ENCODE results near the gene RAB8B.
"Not testable (repeated sequence)": the region's sequence is repeated elsewhere in the genome, so short reads cannot be mapped to it uniquely, and the experiment has no call there.

The RAB8B gene

GRCh38 chr15:63186065-63186464 lies 3.3 kb upstream of the RAB8B start:
- peak; percentile 76 for DNase-seq

- no peak for DNase-seq
Measured at GRCh38 chr15:63187589-63188226, 1.7 kb upstream of the RAB8B start.

GRCh38 chr15:63188247-63188925 lies 1.0 kb upstream of the RAB8B start:
- DNase-seq = no peak

- DNase-seq = peak; percentile 49
Measured at GRCh38 chr15:63189941-63190768, 749 bp downstream of the RAB8B start.

GRCh38 chr15:63190769-63191649 lies 1.6 kb downstream of the RAB8B start:
- no peak for DNase-seq

- no peak for DNase-seq
Measured at GRCh38 chr15:63191895-63192618, 2.7 kb downstream of the RAB8B start.

- DNase-seq = no peak
Measured at GRCh38 chr15:63192619-63193206, 3.3 kb downstream of the RAB8B start.

- DNase-seq = no peak
Measured at GRCh38 chr15:63194302-63194701, 4.9 kb downstream of the RAB8B start.

GRCh38 chr15:63194880-63195568 lies 5.6 kb downstream of the RAB8B start:
- no peak for DNase-seq

- no peak for DNase-seq
Measured at GRCh38 chr15:63195569-63196015, 6.2 kb downstream of the RAB8B start.

GRCh38 chr15:63196842-63197241 lies 7.4 kb downstream of the RAB8B start:
- DNase-seq = no peak

- no peak for DNase-seq
Measured at GRCh38 chr15:63197626-63198025, 8.2 kb downstream of the RAB8B start.

GRCh38 chr15:63198371-63199250 lies 9.2 kb downstream of the RAB8B start:
- peak; percentile 48 for DNase-seq

- no peak for DNase-seq
Measured at GRCh38 chr15:63200464-63201249, 11.3 kb downstream of the RAB8B start.

GRCh38 chr15:63202861-63203260 lies 13.5 kb downstream of the RAB8B start:
- DNase-seq = no peak

- DNase-seq = peak; percentile 41
Measured at GRCh38 chr15:63203451-63204090, 14.2 kb downstream of the RAB8B start.

GRCh38 chr15:63206079-63206478 lies 16.7 kb downstream of the RAB8B start:
- DNase-seq = no peak

- not testable (repeated sequence) for DNase-seq
Measured at GRCh38 chr15:63208824-63209223, 19.4 kb downstream of the RAB8B start.

All from fibroblast of skin of right biceps (primary cell).